ENCODE results near the gene CDH9.

CDH9 gene

DNA sequence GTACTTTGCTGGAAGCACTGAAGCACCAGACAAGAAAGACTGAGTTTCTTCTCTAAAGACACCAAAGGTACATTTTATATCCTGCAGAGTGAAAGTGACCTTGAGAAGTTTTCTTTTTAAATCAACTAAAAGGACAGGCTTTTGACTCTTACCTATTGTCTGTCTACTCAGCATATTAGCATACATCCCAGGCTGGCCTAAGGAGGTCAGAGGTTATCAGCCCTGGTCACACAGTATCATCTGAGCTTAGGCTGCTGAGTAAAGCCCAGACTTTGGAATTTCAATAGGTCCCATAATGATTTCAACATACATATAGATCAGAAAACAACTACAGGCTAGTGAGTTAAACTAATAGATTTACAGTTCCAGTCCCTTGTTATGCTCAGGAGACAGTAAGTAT lies 10.1 kb upstream of the CDH9 start:
- H2AK5ac ChIP-seq (ENCODE audit: low read length) = no peak overlapping the region
- no peak overlapping the region for H3K4me3 ChIP-seq (ENCODE audit: low read length)
- no peak overlapping the region for H2BK5ac ChIP-seq (ENCODE audit: low read length)
- no peak overlapping the region for H3K4ac ChIP-seq (ENCODE audit: low read depth, low read length)
- no peak overlapping the region for H3K9ac ChIP-seq (ENCODE audit: low read length)
- no peak overlapping the region for H3K23ac ChIP-seq (ENCODE audit: low read length)
- H3K79me1 ChIP-seq (ENCODE audit: low read length) = no peaks in the 10 kb centered on the region
- no peak overlapping the region for H2BK15ac ChIP-seq (replicated peaks; ENCODE audit: low read depth)
- H3K56ac ChIP-seq (ENCODE audit: low read length) = no peak overlapping the region
- H3K4me1 ChIP-seq (ENCODE audit: control insufficient read depth, low read depth, low read length) = no peaks in the 10 kb centered on the region
- H3K18ac ChIP-seq (ENCODE audit: low read length) = no peak overlapping the region
- no peak overlapping the region for H3K4me2 ChIP-seq (ENCODE audit: low read length)
- no peak overlapping the region for H4K8ac ChIP-seq (ENCODE audit: low read depth, low read length)
- no peaks in the 10 kb centered on the region for H3K79me2 ChIP-seq (ENCODE audit: control insufficient read depth, insufficient read depth, low read length)
- no peak overlapping the region for H4K5ac ChIP-seq (ENCODE audit: low read length)
- peak; percentile 54 for DNase-seq
- no peak overlapping the region for H2BK120ac ChIP-seq (ENCODE audit: low read depth, low read length)
- H3K27ac ChIP-seq (ENCODE audit: low read depth, low read length) = no peak overlapping the region
- no peaks in the 10 kb centered on the region for H3K36me3 ChIP-seq (ENCODE audit: control insufficient read depth, insufficient read depth, low read length)
- H3K27me3 ChIP-seq (ENCODE audit: insufficient read depth, low read length, poor library complexity) = no peaks in the 10 kb centered on the region

DNA sequence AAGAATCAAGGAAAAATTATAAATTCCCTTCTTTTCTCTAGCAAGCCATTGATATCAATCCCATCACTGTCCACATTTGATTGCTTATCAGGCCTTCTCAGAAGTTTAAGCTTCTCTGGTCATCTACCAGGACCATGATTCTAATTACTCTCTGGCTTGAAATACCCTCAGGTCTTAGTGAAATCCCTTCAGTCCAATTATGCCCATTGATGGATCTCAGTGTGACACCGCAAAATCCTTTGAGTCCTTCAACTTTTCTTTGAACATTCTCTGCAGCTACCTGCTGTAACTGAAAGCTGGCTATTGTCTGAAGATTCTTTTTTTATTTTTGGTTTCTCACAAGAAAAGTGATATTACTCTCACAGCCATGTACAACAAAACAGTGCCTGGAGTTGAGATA lies 3.0 kb upstream of the CDH9 start:
- no peak overlapping the region for H2BK15ac ChIP-seq (replicated peaks; ENCODE audit: low read depth)
- H4K8ac ChIP-seq (ENCODE audit: low read depth, low read length) = no peak overlapping the region
- no peaks in the 10 kb centered on the region for H3K79me2 ChIP-seq (ENCODE audit: control insufficient read depth, insufficient read depth, low read length)
- no peak overlapping the region for H3K56ac ChIP-seq (ENCODE audit: low read length)
- H3K4me1 ChIP-seq (ENCODE audit: control insufficient read depth, low read depth, low read length) = no peaks in the 10 kb centered on the region
- no peak overlapping the region for H3K4ac ChIP-seq (ENCODE audit: low read depth, low read length)
- no CpG with 5 or more reads among the region's 1 CpG for WGBS (ENCODE audit: extremely low coverage, insufficient coverage, low lambda C conversion rate)
- H3K79me1 ChIP-seq (ENCODE audit: low read length) = no peaks in the 10 kb centered on the region
- no peak overlapping the region for H3K27ac ChIP-seq (ENCODE audit: low read depth, low read length)
- no peak overlapping the region for H3K18ac ChIP-seq (ENCODE audit: low read length)
- no peak overlapping the region for H3K23ac ChIP-seq (ENCODE audit: low read length)
- no peak overlapping the region for H3K4me3 ChIP-seq (ENCODE audit: low read length)
- H3K4me2 ChIP-seq (ENCODE audit: low read length) = no peak overlapping the region
- H3K36me3 ChIP-seq (ENCODE audit: control insufficient read depth, insufficient read depth, low read length) = no peaks in the 10 kb centered on the region
- H2BK120ac ChIP-seq (ENCODE audit: low read depth, low read length) = no peak overlapping the region
- H3K27me3 ChIP-seq (ENCODE audit: insufficient read depth, low read length, poor library complexity) = no peaks in the 10 kb centered on the region
- H4K5ac ChIP-seq (ENCODE audit: low read length) = no peak overlapping the region
- no peak overlapping the region for H2AK5ac ChIP-seq (ENCODE audit: low read length)
- DNase-seq = no peak
- H3K9ac ChIP-seq (ENCODE audit: low read length) = no peak overlapping the region
- no peak overlapping the region for H2BK5ac ChIP-seq (ENCODE audit: low read length)

DNA sequence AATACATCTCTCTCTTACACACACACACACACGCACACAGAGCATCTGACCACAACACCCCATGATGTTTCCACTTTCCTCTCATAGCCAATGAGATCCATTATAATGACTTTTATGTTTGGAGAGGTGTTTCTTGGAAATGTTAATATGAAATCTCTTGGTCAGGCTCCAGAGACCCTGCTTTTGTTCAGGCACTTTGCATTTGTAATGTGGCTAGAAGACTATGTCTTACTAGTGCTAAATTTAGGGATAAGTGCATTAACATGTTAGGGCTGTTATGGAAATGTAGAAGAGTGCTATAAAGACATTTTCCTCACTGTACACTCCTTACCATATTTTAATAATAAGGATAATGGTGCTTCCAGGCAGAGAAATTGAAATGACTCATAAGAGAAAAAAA lies 3.8 kb downstream of the CDH9 start:
- no peak overlapping the region for H3K4me3 ChIP-seq (ENCODE audit: low read length)
- H3K79me1 ChIP-seq (ENCODE audit: low read length) = no peaks in the 10 kb centered on the region
- H3K18ac ChIP-seq (ENCODE audit: low read length) = no peak overlapping the region
- no peaks in the 10 kb centered on the region for H3K79me2 ChIP-seq (ENCODE audit: control insufficient read depth, insufficient read depth, low read length)
- no peak overlapping the region for H3K4ac ChIP-seq (ENCODE audit: low read depth, low read length)
- no peak overlapping the region for H2BK15ac ChIP-seq (replicated peaks; ENCODE audit: low read depth)
- H2AK5ac ChIP-seq (ENCODE audit: low read length) = no peak overlapping the region
- H3K4me2 ChIP-seq (ENCODE audit: low read length) = no peak overlapping the region
- H3K27ac ChIP-seq (ENCODE audit: low read depth, low read length) = no peak overlapping the region
- no peaks in the 10 kb centered on the region for H3K27me3 ChIP-seq (ENCODE audit: insufficient read depth, low read length, poor library complexity)
- no peak overlapping the region for H4K5ac ChIP-seq (ENCODE audit: low read length)
- no peak overlapping the region for H3K56ac ChIP-seq (ENCODE audit: low read length)
- no peaks in the 10 kb centered on the region for H3K36me3 ChIP-seq (ENCODE audit: control insufficient read depth, insufficient read depth, low read length)
- no peak overlapping the region for H2BK120ac ChIP-seq (ENCODE audit: low read depth, low read length)
- no peak for DNase-seq
- 100% methylated on average over 1 of the region's 1 CpG for WGBS (ENCODE audit: extremely low coverage, insufficient coverage, low lambda C conversion rate)
- H2BK5ac ChIP-seq (ENCODE audit: low read length) = no peak overlapping the region
- H3K23ac ChIP-seq (ENCODE audit: low read length) = no peak overlapping the region
- H4K8ac ChIP-seq (ENCODE audit: low read depth, low read length) = no peak overlapping the region
- H3K4me1 ChIP-seq (ENCODE audit: control insufficient read depth, low read depth, low read length) = no peaks in the 10 kb centered on the region
- H3K9ac ChIP-seq (ENCODE audit: low read length) = no peak overlapping the region

DNA sequence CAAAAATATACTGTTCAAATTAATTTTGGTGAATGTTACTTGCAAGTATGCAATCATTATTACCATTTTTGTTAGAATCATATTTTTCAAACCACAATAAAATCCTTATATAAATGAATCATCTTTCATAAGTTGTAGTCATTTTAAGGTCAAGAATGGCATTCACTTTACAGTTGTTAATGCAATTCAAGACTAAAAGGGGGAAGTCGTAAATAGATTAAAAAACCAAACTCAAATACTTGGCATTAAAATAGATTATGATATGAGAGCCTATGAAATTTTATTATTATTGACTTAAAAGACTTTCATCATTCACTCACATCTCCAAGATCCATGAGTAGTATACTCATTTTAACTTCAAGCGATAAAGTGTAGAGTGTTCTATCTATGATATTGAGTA lies 11.6 kb downstream of the CDH9 start:
- H3K4me3 ChIP-seq (ENCODE audit: low read length) = no peak overlapping the region
- H4K5ac ChIP-seq (ENCODE audit: low read length) = no peak overlapping the region
- no peak overlapping the region for H2BK15ac ChIP-seq (replicated peaks; ENCODE audit: low read depth)
- H3K18ac ChIP-seq (ENCODE audit: low read length) = no peak overlapping the region
- H3K36me3 ChIP-seq (ENCODE audit: control insufficient read depth, insufficient read depth, low read length) = no peaks in the 10 kb centered on the region
- no peak overlapping the region for H3K27ac ChIP-seq (ENCODE audit: low read depth, low read length)
- WGBS (ENCODE audit: extremely low coverage, insufficient coverage, low lambda C conversion rate) = no CpG with 5 or more reads among the region's 2 CpGs
- no peak for DNase-seq
- H3K4ac ChIP-seq (ENCODE audit: low read depth, low read length) = no peak overlapping the region
- H2AK5ac ChIP-seq (ENCODE audit: low read length) = no peak overlapping the region
- no peaks in the 10 kb centered on the region for H3K79me1 ChIP-seq (ENCODE audit: low read length)
- H3K23ac ChIP-seq (ENCODE audit: low read length) = no peak overlapping the region
- H3K56ac ChIP-seq (ENCODE audit: low read length) = no peak overlapping the region
- H3K4me1 ChIP-seq (ENCODE audit: control insufficient read depth, low read depth, low read length) = no peaks in the 10 kb centered on the region
- H2BK120ac ChIP-seq (ENCODE audit: low read depth, low read length) = no peak overlapping the region
- H3K79me2 ChIP-seq (ENCODE audit: control insufficient read depth, insufficient read depth, low read length) = no peaks in the 10 kb centered on the region
- H4K8ac ChIP-seq (ENCODE audit: low read depth, low read length) = no peak overlapping the region
- no peaks in the 10 kb centered on the region for H3K27me3 ChIP-seq (ENCODE audit: insufficient read depth, low read length, poor library complexity)
- H2BK5ac ChIP-seq (ENCODE audit: low read length) = no peak overlapping the region
- H3K9ac ChIP-seq (ENCODE audit: low read length) = no peak overlapping the region
- H3K4me2 ChIP-seq (ENCODE audit: low read length) = no peak overlapping the region

DNA sequence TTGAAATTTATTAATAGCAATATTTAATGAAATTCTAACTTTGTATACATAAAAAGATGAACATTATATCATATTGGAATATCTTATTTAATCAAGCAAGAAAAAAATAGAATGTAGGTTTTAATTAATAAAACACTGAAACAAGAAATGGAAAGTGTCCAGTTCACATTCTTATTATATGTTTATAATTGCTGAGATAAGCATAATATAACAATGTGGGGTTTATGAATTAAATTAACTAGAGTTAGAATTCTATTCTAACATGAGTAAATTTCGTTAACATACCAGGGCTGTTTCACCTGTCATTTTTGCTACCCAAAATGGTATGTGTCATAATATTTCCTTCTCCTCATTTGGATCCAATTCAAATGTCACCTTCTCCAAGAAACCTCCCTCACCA lies 12.3 kb downstream of the CDH9 start:
- Histone ChIP-seq H3K4me2 (ENCODE audit: low read length) (no peak overlapping the region), H3K4ac (ENCODE audit: low read depth, low read length) (no peak overlapping the region), H3K18ac (ENCODE audit: low read length) (no peak overlapping the region), H3K4me1 (ENCODE audit: control insufficient read depth, low read depth, low read length) (no peaks in the 10 kb centered on the region), H3K9ac (ENCODE audit: low read length) (no peak overlapping the region), H3K79me2 (ENCODE audit: control insufficient read depth, insufficient read depth, low read length) (no peaks in the 10 kb centered on the region), H3K36me3 (ENCODE audit: control insufficient read depth, insufficient read depth, low read length) (no peaks in the 10 kb centered on the region), H3K27me3 (ENCODE audit: insufficient read depth, low read length, poor library complexity) (no peaks in the 10 kb centered on the region), H3K4me3 (ENCODE audit: low read length) (no peak overlapping the region), H3K23ac (ENCODE audit: low read length) (no peak overlapping the region), H3K27ac (ENCODE audit: low read depth, low read length) (no peak overlapping the region), H2BK120ac (ENCODE audit: low read depth, low read length) (no peak overlapping the region), H4K8ac (ENCODE audit: low read depth, low read length) (no peak overlapping the region), H2AK5ac (ENCODE audit: low read length) (no peak overlapping the region), H2BK15ac (replicated peaks; ENCODE audit: low read depth) (no peak overlapping the region), H2BK5ac (ENCODE audit: low read length) (no peak overlapping the region), H3K79me1 (ENCODE audit: low read length) (no peaks in the 10 kb centered on the region), H3K56ac (ENCODE audit: low read length) (no peak overlapping the region), H4K5ac (ENCODE audit: low read length) (no peak overlapping the region)
- no peak for DNase-seq
- WGBS (ENCODE audit: extremely low coverage, insufficient coverage, low lambda C conversion rate) = no CpG with 5 or more reads among the region's 1 CpG

DNA sequence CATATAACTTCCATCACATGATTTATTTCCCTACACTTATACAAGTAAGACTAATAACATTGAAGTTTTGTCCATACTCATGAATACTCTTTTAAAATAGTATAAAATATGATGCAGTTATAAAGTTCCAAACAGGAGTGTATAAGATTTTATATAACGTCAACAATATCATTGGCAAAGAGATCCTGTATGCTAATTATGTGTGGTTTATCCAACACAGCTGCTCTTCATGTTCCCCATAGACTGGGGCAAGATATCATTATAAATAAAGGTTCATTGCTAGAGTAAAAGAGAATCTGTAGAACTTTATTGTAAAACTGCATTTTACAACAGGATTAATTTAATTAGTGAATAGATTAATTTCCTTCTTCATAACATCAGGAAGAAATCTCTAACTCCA lies 16.9 kb downstream of the CDH9 start:
- Histone ChIP-seq H4K8ac (ENCODE audit: low read depth, low read length) (no peak overlapping the region), H3K4me2 (ENCODE audit: low read length) (no peak overlapping the region), H3K27ac (ENCODE audit: low read depth, low read length) (no peak overlapping the region), H3K4me3 (ENCODE audit: low read length) (no peak overlapping the region), H3K27me3 (ENCODE audit: insufficient read depth, low read length, poor library complexity) (no peaks in the 10 kb centered on the region), H3K56ac (ENCODE audit: low read length) (no peak overlapping the region), H2BK15ac (replicated peaks; ENCODE audit: low read depth) (no peak overlapping the region), H3K9ac (ENCODE audit: low read length) (no peak overlapping the region), H3K36me3 (ENCODE audit: control insufficient read depth, insufficient read depth, low read length) (no peaks in the 10 kb centered on the region), H3K79me1 (ENCODE audit: low read length) (no peaks in the 10 kb centered on the region), H2BK5ac (ENCODE audit: low read length) (no peak overlapping the region), H3K79me2 (ENCODE audit: control insufficient read depth, insufficient read depth, low read length) (no peaks in the 10 kb centered on the region), H3K23ac (ENCODE audit: low read length) (no peak overlapping the region), H3K4ac (ENCODE audit: low read depth, low read length) (no peak overlapping the region), H2BK120ac (ENCODE audit: low read depth, low read length) (no peak overlapping the region), H2AK5ac (ENCODE audit: low read length) (no peak overlapping the region), H3K18ac (ENCODE audit: low read length) (no peak overlapping the region), H4K5ac (ENCODE audit: low read length) (no peak overlapping the region), H3K4me1 (ENCODE audit: control insufficient read depth, low read depth, low read length) (no peaks in the 10 kb centered on the region)
- no CpG with 5 or more reads among the region's 1 CpG for WGBS (ENCODE audit: extremely low coverage, insufficient coverage, low lambda C conversion rate)
- DNase-seq = no peak
